ENCODE results near the gene PSMD3. TPM values are rescaled to one million over a fixed set of nuclear protein-coding genes. Genes with fewer than 3 reads are reported as not detected.
A peak's percentile ranks its signal among the peaks of the same experiment; 100 is the strongest.

PSMD3 gene
- total RNA-seq, 2 donors from 2014 or later = 68.8 to 74.2 TPM

DNA sequence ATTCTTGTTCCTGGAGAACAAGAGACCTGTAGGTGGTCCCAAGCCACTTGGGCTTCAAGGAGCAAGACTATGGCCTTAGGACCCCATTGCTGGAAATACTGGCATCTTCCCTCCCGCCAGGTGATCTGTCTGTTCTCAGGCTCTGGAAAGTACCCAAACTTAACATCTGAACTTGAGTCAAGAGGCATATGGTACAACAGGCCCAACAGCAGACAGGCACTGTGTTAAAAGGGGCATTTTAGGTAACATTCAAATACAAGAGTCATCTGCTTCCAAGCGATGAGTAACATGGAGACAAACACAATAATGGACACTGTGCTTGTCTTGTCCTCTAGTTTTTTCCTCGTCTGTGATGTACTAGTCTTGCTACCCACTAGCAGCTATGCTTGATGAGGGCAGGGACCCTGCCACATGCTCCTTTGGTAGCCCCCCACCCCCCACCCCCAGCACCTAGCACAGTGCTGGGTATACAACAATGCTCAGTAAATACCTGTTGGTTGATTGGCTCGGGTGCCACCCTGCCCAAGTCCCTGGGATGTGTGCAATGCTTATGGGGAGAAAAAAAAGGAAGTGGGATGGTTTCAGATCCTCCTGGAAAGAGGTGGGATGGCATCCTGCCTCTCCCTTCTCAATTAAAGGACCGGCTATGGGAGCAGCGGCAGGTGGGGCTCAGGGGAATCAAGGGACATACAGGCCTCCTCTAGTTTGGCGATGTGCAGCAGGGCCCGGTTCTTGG is 54.0 kb downstream of the PSMD3 start:
- no peak for ATAC-seq (ENCODE audit: insufficient number of reproducible peaks, low FRiP score, low read depth)
- no peaks in the 10 kb centered on the region for H3K9me3 ChIP-seq
- H3K4me3 ChIP-seq = no peak overlapping the region
- no peaks in the 10 kb centered on the region for H3K27me3 ChIP-seq (replicated peaks; ENCODE audit: insufficient read depth)
- TF ChIP-seq, protein P1, sequence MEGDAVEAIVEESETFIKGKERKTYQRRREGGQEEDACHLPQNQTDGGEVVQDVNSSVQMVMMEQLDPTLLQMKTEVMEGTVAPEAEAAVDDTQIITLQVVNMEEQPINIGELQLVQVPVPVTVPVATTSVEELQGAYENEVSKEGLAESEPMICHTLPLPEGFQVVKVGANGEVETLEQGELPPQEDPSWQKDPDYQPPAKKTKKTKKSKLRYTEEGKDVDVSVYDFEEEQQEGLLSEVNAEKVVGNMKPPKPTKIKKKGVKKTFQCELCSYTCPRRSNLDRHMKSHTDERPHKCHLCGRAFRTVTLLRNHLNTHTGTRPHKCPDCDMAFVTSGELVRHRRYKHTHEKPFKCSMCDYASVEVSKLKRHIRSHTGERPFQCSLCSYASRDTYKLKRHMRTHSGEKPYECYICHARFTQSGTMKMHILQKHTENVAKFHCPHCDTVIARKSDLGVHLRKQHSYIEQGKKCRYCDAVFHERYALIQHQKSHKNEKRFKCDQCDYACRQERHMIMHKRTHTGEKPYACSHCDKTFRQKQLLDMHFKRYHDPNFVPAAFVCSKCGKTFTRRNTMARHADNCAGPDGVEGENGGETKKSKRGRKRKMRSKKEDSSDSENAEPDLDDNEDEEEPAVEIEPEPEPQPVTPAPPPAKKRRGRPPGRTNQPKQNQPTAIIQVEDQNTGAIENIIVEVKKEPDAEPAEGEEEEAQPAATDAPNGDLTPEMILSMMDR (IDR thresholded peaks at IDR 0.05) = no peak
- H3K36me3 ChIP-seq = peaks cover 49% of the 10 kb centered on the region
- DNase-seq (ENCODE audit: low spot score) = no peak
- peaks cover 0 to 31% of the 10 kb centered on the region in 2 donors for H3K4me1 ChIP-seq (ENCODE audit: control insufficient read depth in 1 of 2, low read depth in 2 of 2)
- H3K27ac ChIP-seq = no peak overlapping the region

DNA sequence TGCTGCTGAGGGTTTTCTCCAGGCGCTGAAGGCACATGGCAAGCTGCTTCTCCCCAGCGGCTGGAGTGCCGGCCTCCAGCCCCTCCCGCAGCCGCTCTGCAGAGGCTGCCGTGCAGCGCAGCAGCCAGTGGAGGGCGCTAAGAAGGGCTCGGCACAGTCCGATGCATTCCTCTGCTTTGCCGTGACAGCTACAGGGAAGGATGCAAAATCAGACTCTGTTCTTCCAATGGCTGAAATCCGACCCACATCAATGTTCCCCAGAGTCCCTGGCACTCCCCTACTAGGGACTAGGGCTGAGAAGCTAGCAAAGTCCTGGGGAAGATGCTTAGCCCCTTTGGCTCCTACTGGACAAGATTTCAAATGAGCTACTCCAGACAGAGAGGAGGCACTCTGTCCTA is 54.6 kb downstream of the PSMD3 start:
- TF ChIP-seq, protein P1 (IDR thresholded peaks at IDR 0.05) = no peak
- peaks cover 0 to 31% of the 10 kb centered on the region in 2 donors for H3K4me1 ChIP-seq (ENCODE audit: control insufficient read depth in 1 of 2, low read depth in 2 of 2)
- H3K27me3 ChIP-seq (replicated peaks; ENCODE audit: insufficient read depth) = no peaks in the 10 kb centered on the region
- no peaks in the 10 kb centered on the region for H3K9me3 ChIP-seq
- DNase-seq (ENCODE audit: low spot score) (no peak), ATAC-seq (ENCODE audit: insufficient number of reproducible peaks, low FRiP score, low read depth) (no peak)
- H3K27ac ChIP-seq = no peak overlapping the region
- no peak overlapping the region for H3K4me3 ChIP-seq
- peaks cover 46% of the 10 kb centered on the region for H3K36me3 ChIP-seq

DNA sequence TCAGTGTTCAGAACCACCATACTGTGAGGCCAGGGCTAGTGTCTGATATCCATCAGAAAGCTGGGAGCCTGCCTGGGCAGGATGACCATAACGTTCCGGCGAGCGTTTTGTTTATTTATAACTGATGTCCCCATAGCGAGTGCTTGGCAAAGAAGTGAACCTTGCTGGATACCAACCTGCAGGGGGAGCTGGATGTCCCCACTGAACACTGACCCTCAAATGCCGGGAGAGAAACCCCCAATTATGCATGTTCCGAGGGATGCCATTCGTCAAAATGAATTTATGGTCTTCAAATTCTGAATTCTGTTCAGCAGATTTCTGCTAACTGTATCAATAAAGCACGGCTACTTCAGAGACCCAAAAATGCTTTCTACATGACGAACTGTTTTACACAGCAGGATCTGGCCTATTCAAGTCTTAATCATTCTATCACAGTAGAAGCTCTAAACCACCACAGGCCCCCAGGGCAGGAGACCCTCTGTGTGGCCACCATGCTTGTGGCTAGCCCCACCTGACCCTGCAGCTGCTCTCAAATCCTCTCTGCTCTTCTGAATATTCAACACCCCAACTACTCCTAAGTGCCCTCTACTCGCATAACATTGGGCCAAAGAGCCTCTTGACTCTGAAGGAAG is 58.4 kb downstream of the PSMD3 start:
- Histone ChIP-seq H3K9me3 (no peaks in the 10 kb centered on the region), H3K4me1 (ENCODE audit: control insufficient read depth in 1 of 2, low read depth in 2 of 2) (peaks cover 0 to 18% of the 10 kb centered on the region in 2 donors), H3K27ac (peak overlapping the region; percentile 70 to 77), H3K36me3 (peaks cover 14% of the 10 kb centered on the region), H3K4me3 (peak overlapping the region; percentile 8), H3K27me3 (replicated peaks; ENCODE audit: insufficient read depth) (no peaks in the 10 kb centered on the region)
- TF ChIP-seq, protein P1 (IDR thresholded peaks at IDR 0.05) = peak; percentile 66
- ATAC-seq (ENCODE audit: insufficient number of reproducible peaks, low FRiP score, low read depth) (peak; percentile 98), DNase-seq (ENCODE audit: low spot score) (peak; percentile 55)

DNA sequence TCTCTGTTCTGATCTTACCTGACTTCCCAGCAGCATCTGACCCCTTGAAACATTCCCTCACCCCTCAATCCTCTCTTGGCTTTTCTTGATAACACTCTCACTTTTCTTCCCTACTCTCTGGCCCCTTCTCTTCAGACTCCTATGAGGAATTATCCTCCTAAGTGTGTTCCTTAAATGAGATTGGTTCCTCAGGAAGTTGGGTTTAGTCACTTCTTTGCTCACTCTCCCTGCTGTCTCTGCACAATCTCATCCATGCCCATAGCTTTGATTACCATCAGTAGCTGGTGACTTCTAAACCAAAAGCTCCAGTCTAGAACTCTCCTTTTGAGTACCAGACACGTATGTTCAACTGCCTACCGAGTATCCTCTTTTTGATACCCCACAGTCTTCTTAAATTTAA is 60.6 kb downstream of the PSMD3 start:
- no peaks in the 10 kb centered on the region for H3K27me3 ChIP-seq (replicated peaks; ENCODE audit: insufficient read depth)
- TF ChIP-seq, protein P1 (IDR thresholded peaks at IDR 0.05) = no peak
- H3K4me1 ChIP-seq (ENCODE audit: control insufficient read depth in 1 of 2, low read depth in 2 of 2) = peaks cover 0 to 18% of the 10 kb centered on the region in 2 donors
- no peak overlapping the region for H3K27ac ChIP-seq
- H3K36me3 ChIP-seq = no peaks in the 10 kb centered on the region
- ATAC-seq (ENCODE audit: insufficient number of reproducible peaks, low FRiP score, low read depth) (no peak), DNase-seq (ENCODE audit: low spot score) (no peak)
- no peaks in the 10 kb centered on the region for H3K9me3 ChIP-seq
- no peak overlapping the region for H3K4me3 ChIP-seq

Other genes starting within 250 kb of the PSMD3 start
- gene GRB7, start 242.9 kb upstream of the PSMD3 start, total RNA-seq = 1 to 10 TPM in 1 of 2 donors, under 1 TPM in 1; 0.85 to 1.4 TPM
- 1 to 10 TPM; 4.8 to 5.6 TPM for gene IKZF3, start 116.5 kb upstream of the PSMD3 start, total RNA-seq
- gene ZPBP2, start 112.6 kb upstream of the PSMD3 start, total RNA-seq = not detected
- 10 to 100 TPM in 1 of 2 donors, 1 to 10 TPM in 1; 8.3 to 16.0 TPM for gene GSDMB, start 62.2 kb upstream of the PSMD3 start, total RNA-seq
- gene ORMDL3, start 53.2 kb upstream of the PSMD3 start, total RNA-seq = 10 to 100 TPM; 43.3 to 64.0 TPM
- gene LRRC3C, start 53.1 kb upstream of the PSMD3 start, total RNA-seq = not detected
- 1 to 10 TPM in 1 of 2 donors, under 1 TPM in 1; 0.68 to 1.2 TPM for gene GSDMA, start 17.8 kb upstream of the PSMD3 start, total RNA-seq
- gene CSF3, start 34.6 kb downstream of the PSMD3 start, total RNA-seq = 10 to 100 TPM in 1 of 2 donors, not detected in 1; 43.2 TPM
- gene MED24, start 73.6 kb downstream of the PSMD3 start, total RNA-seq = 10 to 100 TPM; 72.0 to 82.9 TPM
- 10 to 100 TPM; 64.8 to 75.0 TPM for gene THRA, start 82.2 kb downstream of the PSMD3 start, total RNA-seq
- 10 to 100 TPM; 10.3 to 29.1 TPM for gene NR1D1, start 119.8 kb downstream of the PSMD3 start, total RNA-seq
- gene MSL1, start 141.2 kb downstream of the PSMD3 start, total RNA-seq = 100 to 1,000 TPM in 1 of 2 donors, 10 to 100 TPM in 1; 69.3 to 107 TPM
- 100 to 1,000 TPM in 1 of 2 donors, 10 to 100 TPM in 1; 81.8 to 108 TPM for gene CASC3, start 159.7 kb downstream of the PSMD3 start, total RNA-seq
- 10 to 100 TPM in 1 of 2 donors, 1 to 10 TPM in 1; 7.3 to 21.7 TPM for gene RAPGEFL1, start 196.7 kb downstream of the PSMD3 start, total RNA-seq
- gene WIPF2, start 238.5 kb downstream of the PSMD3 start, total RNA-seq = 10 to 100 TPM in 1 of 2 donors, 1 to 10 TPM in 1; 8.9 to 14.0 TPM

All from thoracic aorta (tissue), 2 donors.